Measurements from ENCODE around the gene AVEN. TPM values are rescaled to one million over a fixed set of nuclear protein-coding genes. Genes with fewer than 3 reads are reported as not detected.

Gene AVEN
- total and polyA plus RNA-seq, 2 donors (not counting 3 experiments of a cell fraction or from before 2014, with no cell fraction given), result 7.7 to 23.3 TPM

- dilution Hi-C loops (cut with MboI; ENCODE audit: extremely low pct_ligation_motif_present, low sequenced_read_pairs) (no loop called here), intact Hi-C loops (cut with micrococcal nuclease) (no loop called here)
- no peak overlapping the region for H3K9ac ChIP-seq (replicated peaks; ENCODE audit: extremely low read depth, insufficient read depth, low read length)
- H4K20me1 ChIP-seq (replicated peaks; ENCODE audit: control insufficient read depth, extremely low read depth, insufficient read depth, low read length), result no peaks in the 10 kb centered on the region
- no peaks in the 10 kb centered on the region for H3K27me3 ChIP-seq (ENCODE audit: control insufficient read depth in 2 of 2, insufficient read depth in 2 of 2, low read length in 2 of 2)
- no peak overlapping the region for H2AFZ ChIP-seq (ENCODE audit: low read depth, low read length)
- no peaks in the 10 kb centered on the region for H3K36me3 ChIP-seq (ENCODE audit: control insufficient read depth in 2 of 2, extremely low read depth in 1 of 2, insufficient read depth in 2 of 2, low read length in 2 of 2)
- no peaks in the 10 kb centered on the region for H3K79me2 ChIP-seq (ENCODE audit: control insufficient read depth, insufficient read depth, low read length)
- ChIA-PET CTCF (no interaction called here), POLR2A (no interaction called here)
- H3K9me3 ChIP-seq (replicated peaks; ENCODE audit: control insufficient read depth, insufficient read depth, low read length), result no peaks in the 10 kb centered on the region
- DNase-seq (ENCODE audit: low read depth, low spot score) (no peak), FAIRE-seq (no peak)
- no peak overlapping the region for H3K27ac ChIP-seq (ENCODE audit: insufficient read depth, low read depth, low read length)
- no peak for TF ChIP-seq MAX (IDR thresholded peaks at IDR 0.05; ENCODE audit: insufficient read depth, insufficient read length)
- peaks cover 3% of the 10 kb centered on the region for H3K4me1 ChIP-seq (ENCODE audit: control insufficient read depth, extremely low read depth, insufficient read depth, low read length)
- no peaks in the 10 kb centered on the region for H3K9me1 ChIP-seq (replicated peaks; ENCODE audit: control insufficient read depth, extremely low read depth, insufficient read depth, low read length)
- no peak overlapping the region for H3K4me3 ChIP-seq (replicated peaks in 1 of 3; ENCODE audit: insufficient read depth in 1 of 3, low read depth in 1 of 3, low read length in 3 of 3)
- H3K4me2 ChIP-seq (ENCODE audit: insufficient read depth, low read length), result no peak overlapping the region
- no TSS peak for BruUV-seq (replicated peaks)
Measured at GRCh38 chr15:33971811-33972210, 67.2 kb downstream of the AVEN start.

GRCh38 chr15:33968821-33969220, 70.2 kb downstream of the AVEN start:
- FAIRE-seq, result no peak
- Histone ChIP-seq H3K4me2 (ENCODE audit: insufficient read depth, low read length) (no peak overlapping the region), H3K27me3 (ENCODE audit: control insufficient read depth in 2 of 2, insufficient read depth in 2 of 2, low read length in 2 of 2) (no peaks in the 10 kb centered on the region), H3K9ac (replicated peaks; ENCODE audit: extremely low read depth, insufficient read depth, low read length) (no peak overlapping the region), H3K79me2 (ENCODE audit: control insufficient read depth, insufficient read depth, low read length) (no peaks in the 10 kb centered on the region), H3K4me3 (replicated peaks in 1 of 3; ENCODE audit: insufficient read depth in 1 of 3, low read depth in 1 of 3, low read length in 3 of 3) (no peak overlapping the region), H3K27ac (ENCODE audit: insufficient read depth, low read depth, low read length) (no peak overlapping the region), H3K9me3 (replicated peaks; ENCODE audit: control insufficient read depth, insufficient read depth, low read length) (no peaks in the 10 kb centered on the region), H3K36me3 (ENCODE audit: control insufficient read depth in 2 of 2, extremely low read depth in 1 of 2, insufficient read depth in 2 of 2, low read length in 2 of 2) (no peaks in the 10 kb centered on the region), H3K4me1 (ENCODE audit: control insufficient read depth, extremely low read depth, insufficient read depth, low read length) (peaks cover 3% of the 10 kb centered on the region), H4K20me1 (replicated peaks; ENCODE audit: control insufficient read depth, extremely low read depth, insufficient read depth, low read length) (no peaks in the 10 kb centered on the region), H2AFZ (ENCODE audit: low read depth, low read length) (no peak overlapping the region), H3K9me1 (replicated peaks; ENCODE audit: control insufficient read depth, extremely low read depth, insufficient read depth, low read length) (no peaks in the 10 kb centered on the region)
- no peak for DNase-seq (ENCODE audit: low read depth, low spot score)
- no peak for TF ChIP-seq JUN (IDR thresholded peaks at IDR 0.05; ENCODE audit: borderline replicate concordance, insufficient read depth, insufficient read length, low read depth)
- TF ChIP-seq EZH2 (IDR thresholded peaks at IDR 0.05; ENCODE audit: borderline replicate concordance, low read depth, low read length, severe bottlenecking), result no peak
- no peak for TF ChIP-seq FOS (IDR thresholded peaks at IDR 0.05; ENCODE audit: borderline replicate concordance, insufficient read depth, low read length)
- no peak for TF ChIP-seq GATA2 (IDR thresholded peaks at IDR 0.05; ENCODE audit: insufficient read depth, insufficient read length, low read depth, low read length)
- TF ChIP-seq MYC (IDR thresholded peaks at IDR 0.05; ENCODE audit: low read depth, low read length), result no peak
- no TSS peak for BruUV-seq (replicated peaks)
- CTCF ChIA-PET, result interaction anchor here (1.1 to 1.7 kb wide), 3 partner anchors 8 to 24 kb away, joined by 3 to 4 read pairs (median 4); no protein-coding TSS in a partner anchor
- POLR2A ChIA-PET, result no interaction called here
- dilution Hi-C loops (cut with MboI; ENCODE audit: extremely low pct_ligation_motif_present, low sequenced_read_pairs), result no loop called here
- intact Hi-C loops (cut with micrococcal nuclease), result loop anchor here (10.0 kb wide), 2 partner anchors 204 to 734 kb away; no protein-coding TSS in a partner anchor

Measured in endothelial cell of umbilical vein (primary cell).